ENCODE measurements around the gene TNP1.

DNA sequence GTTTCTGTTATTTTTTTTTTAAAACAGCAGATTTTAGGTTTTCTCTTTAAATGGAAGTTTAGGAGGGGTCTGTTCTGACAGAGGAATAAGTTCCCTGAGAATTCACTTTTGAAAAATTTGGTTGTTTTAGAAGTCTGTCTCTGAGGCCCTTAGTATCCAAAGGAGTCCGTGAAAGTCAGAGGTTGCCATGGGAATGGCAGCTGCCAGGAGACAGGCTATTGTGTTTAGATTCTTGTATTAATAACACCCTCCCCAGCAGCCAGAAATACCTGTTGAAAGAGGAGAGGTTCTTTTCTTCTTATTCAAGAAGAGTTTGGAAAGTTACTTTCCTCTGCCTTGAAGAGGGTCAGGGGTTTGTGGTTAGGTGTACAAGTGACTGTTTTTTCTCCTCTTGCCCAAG, 29.5 kb downstream of the TNP1 start:
- TF ChIP-seq, protein P1, sequence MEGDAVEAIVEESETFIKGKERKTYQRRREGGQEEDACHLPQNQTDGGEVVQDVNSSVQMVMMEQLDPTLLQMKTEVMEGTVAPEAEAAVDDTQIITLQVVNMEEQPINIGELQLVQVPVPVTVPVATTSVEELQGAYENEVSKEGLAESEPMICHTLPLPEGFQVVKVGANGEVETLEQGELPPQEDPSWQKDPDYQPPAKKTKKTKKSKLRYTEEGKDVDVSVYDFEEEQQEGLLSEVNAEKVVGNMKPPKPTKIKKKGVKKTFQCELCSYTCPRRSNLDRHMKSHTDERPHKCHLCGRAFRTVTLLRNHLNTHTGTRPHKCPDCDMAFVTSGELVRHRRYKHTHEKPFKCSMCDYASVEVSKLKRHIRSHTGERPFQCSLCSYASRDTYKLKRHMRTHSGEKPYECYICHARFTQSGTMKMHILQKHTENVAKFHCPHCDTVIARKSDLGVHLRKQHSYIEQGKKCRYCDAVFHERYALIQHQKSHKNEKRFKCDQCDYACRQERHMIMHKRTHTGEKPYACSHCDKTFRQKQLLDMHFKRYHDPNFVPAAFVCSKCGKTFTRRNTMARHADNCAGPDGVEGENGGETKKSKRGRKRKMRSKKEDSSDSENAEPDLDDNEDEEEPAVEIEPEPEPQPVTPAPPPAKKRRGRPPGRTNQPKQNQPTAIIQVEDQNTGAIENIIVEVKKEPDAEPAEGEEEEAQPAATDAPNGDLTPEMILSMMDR (IDR thresholded peaks at IDR 0.05): no peak
- TF ChIP-seq POLR2A (IDR thresholded peaks at IDR 0.05) (no peak), POLR2AphosphoS5 (IDR thresholded peaks at IDR 0.05) (no peak)

Measured in suprapubic skin (tissue), 4 donors.